ENCODE data around the gene IFNA10. TPM values are rescaled to one million over a fixed set of nuclear protein-coding genes. Genes with fewer than 3 reads are reported as not detected.
"Not testable (repeated sequence)": the region's sequence is repeated elsewhere in the genome, so short reads cannot be mapped to it uniquely, and the experiment has no call there.

The IFNA10 gene
- total and polyA plus RNA-seq, 9 donors: not detected

- Histone ChIP-seq H3K27ac (no peak overlapping the region), H3K9me3 (no peaks in the 10 kb centered on the region), H3K4me1 (ENCODE audit: insufficient read depth) (no peaks in the 10 kb centered on the region), H3K27me3 (no peaks in the 10 kb centered on the region), H3K4me3 (no peak overlapping the region), H3K36me3 (no peaks in the 10 kb centered on the region)
- intact Hi-C loops (cut with DNase I): no loop called here
- WGBS, 3 donors: 81 to 85% (median 85%) methylated on average over 3 of the region's 3 CpGs
- no peak for DNase-seq
- TF ChIP-seq EP300 (IDR thresholded peaks at IDR 0.05) (no peak), CTCF (IDR thresholded peaks at IDR 0.05) (no peak), POLR2A (IDR thresholded peaks at IDR 0.05) (no peak)
Measured at GRCh38 chr9:21172156-21172555, 34.8 kb downstream of the IFNA10 start.

GRCh38 chr9:21171351-21171750, 35.6 kb downstream of the IFNA10 start:
- H3K27ac ChIP-seq: no peak overlapping the region
- no peaks in the 10 kb centered on the region for H3K4me1 ChIP-seq (ENCODE audit: insufficient read depth)
- no peaks in the 10 kb centered on the region for H3K27me3 ChIP-seq
- H3K36me3 ChIP-seq: no peaks in the 10 kb centered on the region
- H3K4me3 ChIP-seq: no peak overlapping the region
- no peaks in the 10 kb centered on the region for H3K9me3 ChIP-seq
- TF ChIP-seq POLR2A (IDR thresholded peaks at IDR 0.05) (no peak), EP300 (IDR thresholded peaks at IDR 0.05) (no peak), CTCF (IDR thresholded peaks at IDR 0.05) (no peak)
- no peak for DNase-seq
- WGBS, 3 donors: 73 to 83% (median 82%) methylated on average over 1 of the region's 1 CpG
- intact Hi-C loops (cut with DNase I): no loop called here

GRCh38 chr9:21166560-21166959, 40.4 kb downstream of the IFNA10 start, which contains the start of gene IFNA21:
TSS of gene IFNA21 (minus strand) at chr9:21166660. CDS start at chr9:21166612, 48 bp downstream.
- intact Hi-C loops (cut with DNase I); H3K9me3 ChIP-seq; DNase-seq; H3K27me3 ChIP-seq; H3K4me3 ChIP-seq; H3K27ac ChIP-seq; H3K36me3 ChIP-seq; H3K4me1 ChIP-seq (ENCODE audit: insufficient read depth): not testable (repeated sequence)
- 17 to 46% (median 23%) methylated on average over 2 of the region's 2 CpGs for WGBS, 3 donors

GRCh38 chr9:21165516-21165915, 41.4 kb downstream of the IFNA10 start:
- TF ChIP-seq EP300 (IDR thresholded peaks at IDR 0.05) (no peak), POLR2A (IDR thresholded peaks at IDR 0.05) (no peak), CTCF (IDR thresholded peaks at IDR 0.05) (no peak)
- H3K9me3 ChIP-seq: no peaks in the 10 kb centered on the region
- DNase-seq: no peak
- no peak overlapping the region for H3K27ac ChIP-seq
- no peak overlapping the region for H3K4me3 ChIP-seq
- no peaks in the 10 kb centered on the region for H3K27me3 ChIP-seq
- WGBS, 3 donors: 86 to 93% (median 91%) methylated on average over 1 of the region's 1 CpG
- no peaks in the 10 kb centered on the region for H3K4me1 ChIP-seq (ENCODE audit: insufficient read depth)
- intact Hi-C loops (cut with DNase I): no loop called here
- H3K36me3 ChIP-seq: no peaks in the 10 kb centered on the region

GRCh38 chr9:21160178-21160577, 46.8 kb downstream of the IFNA10 start:
- Histone ChIP-seq H3K4me3 (no peak overlapping the region), H3K9me3 (no peaks in the 10 kb centered on the region), H3K4me1 (ENCODE audit: insufficient read depth) (no peaks in the 10 kb centered on the region), H3K27me3 (no peaks in the 10 kb centered on the region), H3K36me3 (no peaks in the 10 kb centered on the region), H3K27ac (no peak overlapping the region)
- intact Hi-C loops (cut with DNase I): no loop called here
- WGBS, 3 donors: 20 to 48% (median 38%) methylated on average over 1 of the region's 1 CpG
- DNase-seq: no peak
- TF ChIP-seq CTCF (IDR thresholded peaks at IDR 0.05): no peak
- no peak for TF ChIP-seq POLR2A (IDR thresholded peaks at IDR 0.05)
- no peak for TF ChIP-seq EP300 (IDR thresholded peaks at IDR 0.05)

Small RNA genes lying within 50 kb of the gene (small RNA-seq; reads per million reads assigned to genes)
- gene RF00019: not detected

Other genes starting within 250 kb of the IFNA10 start
- gene HACD4, start 175.5 kb downstream of the IFNA10 start, total RNA-seq: 1 to 10 TPM; 3.0 to 5.2 (median 3.7) TPM
- 1 to 10 TPM; 2.6 to 4.8 TPM for gene HACD4, start 175.5 kb downstream of the IFNA10 start, polyA plus RNA-seq
- gene IFNB1, start 129.2 kb downstream of the IFNA10 start, total RNA-seq: not detected
- not detected for gene IFNB1, start 129.2 kb downstream of the IFNA10 start, polyA plus RNA-seq
- gene IFNW1, start 65.3 kb downstream of the IFNA10 start, total RNA-seq: not detected
- not detected for gene IFNW1, start 65.3 kb downstream of the IFNA10 start, polyA plus RNA-seq
- gene IFNA21, start 40.5 kb downstream of the IFNA10 start, total RNA-seq: not detected
- not detected for gene IFNA21, start 40.5 kb downstream of the IFNA10 start, polyA plus RNA-seq
- not detected for gene IFNA4, start 19.6 kb downstream of the IFNA10 start, total RNA-seq
- gene IFNA4, start 19.6 kb downstream of the IFNA10 start, polyA plus RNA-seq: not detected
- not detected for gene IFNA7, start 4.9 kb downstream of the IFNA10 start, total RNA-seq
- gene IFNA7, start 4.9 kb downstream of the IFNA10 start, polyA plus RNA-seq: not detected
- gene IFNA16, start 10.2 kb upstream of the IFNA10 start, total RNA-seq: not detected
- not detected for gene IFNA16, start 10.2 kb upstream of the IFNA10 start, polyA plus RNA-seq
- not detected for gene IFNA17, start 21.1 kb upstream of the IFNA10 start, total RNA-seq
- gene IFNA17, start 21.1 kb upstream of the IFNA10 start, polyA plus RNA-seq: not detected
- not detected for gene IFNA14, start 32.9 kb upstream of the IFNA10 start, total RNA-seq
- not detected for gene IFNA14, start 32.9 kb upstream of the IFNA10 start, polyA plus RNA-seq
- under 1 TPM in 1 of 7 donors, not detected in 6; 0.42 TPM for gene IFNA5, start 98.2 kb upstream of the IFNA10 start, total RNA-seq
- gene IFNA5, start 98.2 kb upstream of the IFNA10 start, polyA plus RNA-seq: not detected
- gene KLHL9, start 128.3 kb upstream of the IFNA10 start, total RNA-seq: 10 to 100 TPM; 22.3 to 35.9 (median 29.6) TPM
- gene KLHL9, start 128.3 kb upstream of the IFNA10 start, polyA plus RNA-seq: 10 to 100 TPM; 14.3 to 22.6 TPM
- not detected for gene IFNA6, start 143.7 kb upstream of the IFNA10 start, total RNA-seq
- under 1 TPM in 1 of 2 donors, not detected in 1; 0.12 TPM for gene IFNA6, start 143.7 kb upstream of the IFNA10 start, polyA plus RNA-seq
- gene IFNA13, start 160.9 kb upstream of the IFNA10 start, total RNA-seq: not detected
- gene IFNA13, start 160.9 kb upstream of the IFNA10 start, polyA plus RNA-seq: under 1 TPM in 1 of 2 donors, not detected in 1; 0.12 TPM
- not detected for gene IFNA2, start 178.3 kb upstream of the IFNA10 start, total RNA-seq
- gene IFNA2, start 178.3 kb upstream of the IFNA10 start, polyA plus RNA-seq: not detected
- not detected for gene IFNA8, start 202.0 kb upstream of the IFNA10 start, total RNA-seq
- gene IFNA8, start 202.0 kb upstream of the IFNA10 start, polyA plus RNA-seq: not detected
- not detected for gene IFNA1, start 233.3 kb upstream of the IFNA10 start, total RNA-seq
- gene IFNA1, start 233.3 kb upstream of the IFNA10 start, polyA plus RNA-seq: not detected